ENCODE data around the gene TTC3.
"Not testable (repeated sequence)": the region's sequence is repeated elsewhere in the genome, so short reads cannot be mapped to it uniquely, and the experiment has no call there.

Gene TTC3

GRCh38 chr21:37093977-37094376 lies 20.9 kb downstream of the TTC3 start:
- no peak for DNase-seq (ENCODE audit: low read depth)

GRCh38 chr21:37095821-37096220 lies 22.8 kb downstream of the TTC3 start:
- DNase-seq (ENCODE audit: low read depth), result no peak

DNA sequence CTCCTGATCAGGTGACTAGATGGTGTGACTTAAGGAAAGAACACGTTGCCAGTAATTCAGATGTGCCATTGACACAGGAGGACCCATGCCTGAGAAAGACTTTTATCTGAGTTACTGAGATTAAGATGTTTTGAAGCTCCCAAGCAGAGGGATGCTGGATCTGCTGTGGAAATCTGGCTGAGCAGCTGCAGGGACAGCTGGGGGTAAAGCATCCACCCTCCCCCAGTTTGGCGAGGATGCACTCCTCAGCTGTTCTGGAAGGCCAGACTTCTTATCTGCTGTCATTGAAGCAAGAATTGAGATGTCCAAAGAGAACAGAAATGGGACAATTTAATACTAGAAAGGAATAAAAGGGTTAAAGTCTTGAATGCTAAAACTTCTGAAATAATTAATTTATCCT lies 25.7 kb downstream of the TTC3 start:
- DNase-seq (ENCODE audit: low read depth), result no peak

DNA sequence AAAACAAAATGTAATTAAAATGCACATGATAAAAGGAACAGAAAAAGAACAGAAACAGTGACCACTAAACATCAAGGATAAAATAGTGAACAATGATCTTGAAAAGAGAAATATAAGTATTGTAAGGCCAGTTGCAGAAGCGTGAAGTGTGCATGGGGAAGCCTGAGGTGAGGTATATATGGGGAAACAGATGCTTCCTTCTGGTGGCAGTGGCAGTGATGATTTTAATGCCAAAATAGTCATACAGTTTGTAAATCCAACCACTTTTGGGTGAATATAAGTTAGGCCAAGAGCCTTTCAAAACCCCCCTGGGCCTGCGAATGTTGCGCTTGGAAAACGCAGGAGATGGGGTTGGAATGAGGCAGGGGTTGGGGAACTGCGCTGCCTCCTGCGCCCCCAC lies 27.3 kb downstream of the TTC3 start:
- DNase-seq (ENCODE audit: low read depth), result no peak

DNA sequence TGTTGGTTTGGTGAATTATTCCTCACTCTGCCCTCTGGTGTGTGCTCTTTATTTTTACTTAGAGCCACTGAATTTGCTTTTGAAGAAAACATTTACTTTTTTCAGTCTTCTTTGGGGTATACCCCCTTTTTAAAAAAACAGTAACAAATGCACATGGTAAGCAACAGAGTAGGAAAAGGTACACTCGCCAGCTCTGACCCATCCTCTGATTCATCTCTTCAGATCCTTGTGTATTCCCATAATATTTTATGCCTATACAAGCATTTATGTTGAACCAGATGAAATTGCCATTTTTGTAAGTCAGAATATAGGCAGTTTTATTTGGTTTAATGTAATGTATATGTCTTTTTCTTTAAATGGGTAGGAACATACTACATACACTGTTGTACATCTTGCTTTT lies 28.3 kb downstream of the TTC3 start:
- no peak for DNase-seq (ENCODE audit: low read depth)

DNA sequence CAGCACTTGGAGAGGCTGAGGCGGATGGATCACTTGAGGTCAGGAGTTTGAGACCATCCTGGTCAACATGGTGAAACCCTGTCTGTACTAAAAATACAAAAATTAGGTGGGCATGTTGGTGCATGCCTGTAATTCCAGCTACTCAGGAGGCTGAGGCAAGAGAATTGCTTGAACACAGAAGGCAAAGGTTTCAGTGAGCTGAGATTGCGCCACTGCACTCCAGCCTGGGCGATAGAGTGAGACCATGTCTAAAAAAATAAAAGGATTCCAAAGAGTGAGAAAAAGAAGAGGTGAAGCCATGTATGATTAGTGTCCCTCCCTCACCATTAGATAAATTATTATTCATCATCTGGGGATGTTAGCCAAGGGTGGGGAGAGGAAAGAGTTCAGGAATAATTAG lies 29.7 kb downstream of the TTC3 start:
- DNase-seq (ENCODE audit: low read depth), result not testable (repeated sequence)

- DNase-seq (ENCODE audit: low read depth), result no peak
Measured at GRCh38 chr21:37106998-37107397, 33.9 kb downstream of the TTC3 start.

GRCh38 chr21:37111029-37111428 lies 38.0 kb downstream of the TTC3 start:
- DNase-seq (ENCODE audit: low read depth), result not testable (repeated sequence)

- DNase-seq (ENCODE audit: low read depth), result not testable (repeated sequence)
Measured at GRCh38 chr21:37114301-37114700, 41.2 kb downstream of the TTC3 start.

DNA sequence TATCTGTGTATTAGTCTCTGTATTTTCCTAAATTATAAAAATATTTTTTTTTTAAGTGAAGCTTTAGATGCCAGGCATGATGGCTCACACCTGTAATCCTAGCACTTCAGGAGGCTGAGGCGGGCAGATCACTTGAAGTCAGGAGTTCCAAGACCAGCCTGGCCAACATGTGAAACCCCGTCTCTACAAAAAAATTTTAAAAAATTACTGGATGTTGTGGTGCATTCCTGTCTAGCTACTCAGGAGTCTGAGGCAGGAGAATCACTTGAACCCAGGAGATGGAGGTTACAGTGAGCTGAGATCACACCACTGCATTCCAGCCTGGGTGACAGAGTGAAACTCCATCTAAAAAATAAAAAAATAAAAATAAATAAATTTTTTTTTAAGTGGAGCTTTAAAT lies 43.4 kb downstream of the TTC3 start:
- DNase-seq (ENCODE audit: low read depth), result not testable (repeated sequence)

GRCh38 chr21:37117204-37117603 lies 44.1 kb downstream of the TTC3 start:
- no peak for DNase-seq (ENCODE audit: low read depth)

DNA sequence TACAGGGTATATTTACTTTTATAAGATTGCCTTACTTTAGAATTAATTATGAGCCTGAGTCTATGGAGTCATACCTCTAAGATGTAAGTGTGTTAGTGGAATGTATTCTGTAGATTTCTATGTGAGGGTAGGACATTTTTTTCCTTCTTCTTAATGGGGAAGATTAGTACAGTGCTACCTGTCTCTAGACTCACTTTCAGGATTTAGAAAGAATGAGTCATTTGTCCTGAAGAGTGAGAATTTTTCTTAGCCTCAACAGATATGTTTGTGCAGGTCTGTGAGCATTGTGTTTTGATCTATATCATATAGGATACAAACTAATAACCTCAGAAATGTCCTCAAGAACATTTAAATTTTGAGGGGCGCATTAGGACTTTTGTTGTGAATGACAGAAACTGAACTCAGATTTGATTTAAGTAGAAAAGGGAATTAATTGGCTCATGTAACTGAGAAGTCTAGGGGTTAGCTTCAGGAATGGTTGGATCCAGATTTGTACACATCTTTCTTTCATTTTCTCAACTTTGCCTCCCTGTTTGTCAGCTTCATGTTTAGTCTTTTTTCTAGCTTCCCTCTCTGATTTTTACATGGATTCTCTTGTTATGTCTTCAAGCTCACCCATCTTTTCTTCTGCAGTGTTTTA lies 45.3 kb downstream of the TTC3 start:
- no peak for DNase-seq (ENCODE audit: low read depth)

- DNase-seq (ENCODE audit: low read depth), result no peak
Measured at GRCh38 chr21:37119421-37120218, 46.6 kb downstream of the TTC3 start.

- no peak for DNase-seq (ENCODE audit: low read depth)
Measured at GRCh38 chr21:37128076-37128475, 55.0 kb downstream of the TTC3 start.

GRCh38 chr21:37130971-37131370 lies 57.9 kb downstream of the TTC3 start:
- no peak for DNase-seq (ENCODE audit: low read depth)

DNA sequence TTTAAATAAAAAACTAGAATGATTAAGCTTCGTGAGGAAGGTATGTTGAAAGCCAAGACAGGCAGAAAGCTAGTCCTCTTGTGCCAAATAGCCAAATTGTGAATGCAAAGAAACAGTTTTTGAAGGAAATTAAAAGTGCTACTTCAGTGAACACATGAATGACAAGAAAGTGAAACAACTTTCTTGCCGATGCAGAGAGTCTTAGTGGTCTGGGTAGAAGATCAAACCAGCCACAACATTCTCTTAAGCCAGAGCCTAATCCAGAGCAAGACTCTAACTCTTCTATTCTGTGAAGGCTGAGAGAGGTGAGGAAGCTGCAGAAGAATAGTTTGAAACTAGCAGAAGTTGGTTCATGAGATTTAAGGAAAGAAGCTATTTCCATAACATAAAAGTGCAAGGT lies 63.2 kb downstream of the TTC3 start:
- no peak for DNase-seq (ENCODE audit: low read depth)

GRCh38 chr21:37136744-37137143 lies 63.7 kb downstream of the TTC3 start:
- no peak for DNase-seq (ENCODE audit: low read depth)

- no peak for DNase-seq (ENCODE audit: low read depth)
Measured at GRCh38 chr21:37139154-37139553, 66.1 kb downstream of the TTC3 start.

- DNase-seq (ENCODE audit: low read depth), result no peak
Measured at GRCh38 chr21:37139902-37140301, 66.8 kb downstream of the TTC3 start.

- not testable (repeated sequence) for DNase-seq (ENCODE audit: low read depth)
Measured at GRCh38 chr21:37143392-37143791, 70.3 kb downstream of the TTC3 start.

GRCh38 chr21:37145635-37146111 lies 72.6 kb downstream of the TTC3 start:
- DNase-seq (ENCODE audit: low read depth), result no peak

DNA sequence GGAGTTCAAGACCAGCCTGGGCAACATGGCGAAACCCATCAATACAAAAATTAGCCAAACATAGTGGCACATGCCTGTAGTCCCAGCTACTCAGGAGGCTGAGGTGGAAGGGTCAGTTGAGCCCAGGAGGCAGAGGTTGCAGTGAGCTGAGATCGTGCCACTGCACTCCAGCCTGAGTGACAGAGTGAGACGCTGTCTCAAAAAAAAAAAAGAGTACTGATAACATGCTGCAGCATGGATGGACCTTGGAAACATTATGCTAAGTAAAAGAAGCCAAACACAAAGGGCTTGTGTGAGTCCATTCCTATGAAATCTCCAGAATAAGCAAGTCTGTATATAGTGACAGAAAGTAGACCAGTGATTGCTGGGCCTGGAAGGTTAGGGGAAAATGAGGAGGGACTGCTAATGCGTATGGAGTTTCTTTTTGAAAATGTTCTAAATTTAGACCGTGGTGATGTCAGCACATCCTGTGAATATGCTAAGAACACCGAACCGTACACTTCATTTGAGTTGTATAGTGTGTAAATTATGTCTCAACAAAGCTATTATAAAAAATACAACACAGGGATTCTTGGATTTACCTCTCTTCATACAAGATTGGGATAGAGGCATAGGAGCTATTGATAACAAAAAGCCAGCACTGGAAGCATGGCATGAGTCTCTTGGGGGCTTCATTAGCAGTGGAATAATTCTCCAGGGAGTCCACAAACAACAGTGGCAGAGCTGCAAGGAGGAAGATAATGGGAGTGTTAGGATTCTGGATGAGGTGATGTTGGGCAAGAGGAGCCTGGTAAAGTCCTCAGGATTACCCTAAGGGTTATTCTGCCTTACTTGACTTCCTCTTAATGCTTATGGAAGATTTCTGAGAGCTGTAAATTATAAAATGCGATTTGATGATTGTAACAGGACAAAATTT lies 73.5 kb downstream of the TTC3 start:
- DNase-seq (ENCODE audit: low read depth), result no peak

- DNase-seq (ENCODE audit: low read depth), result no peak
Measured at GRCh38 chr21:37149411-37149810, 76.4 kb downstream of the TTC3 start.

Data from stimulated activated CD8-positive, alpha-beta memory T cell treated with anti-CD3 and anti-CD28 coated beads, Interleukin-12 subunit alpha, Interleukin-12 subunit beta, amount 100 ng/mL, for 4 hours (primary cell).